Activated gamma-delta T cell (primary cell): Measurements from ENCODE around the gene MIER3.

Experiments used
- DNase-seq: peaks from one replicate; lab custom pipeline; 2025; lab: John Stamatoyannopoulos, UW

Gene MIER3

GRCh38 chr5:56896763-56897162 is 55.2 kb downstream of the MIER3 start:
- DNase-seq: no peak

- no peak for DNase-seq
These were observed 58.5 kb downstream of the MIER3 start for GRCh38 chr5:56893251-56893951.

- DNase-seq: no peak
These were observed 70.4 kb downstream of the MIER3 start for GRCh38 chr5:56881571-56881970.

- no peak for DNase-seq
These were observed 75.6 kb downstream of the MIER3 start for GRCh38 chr5:56876327-56876726.

- no peak for DNase-seq
These were observed 78.9 kb downstream of the MIER3 start for GRCh38 chr5:56873056-56873455.

- no peak for DNase-seq
These were observed 80.1 kb downstream of the MIER3 start for GRCh38 chr5:56871777-56872176.
